ENCODE data around the gene KITLG. TPM values are rescaled to one million over a fixed set of nuclear protein-coding genes. Genes with fewer than 3 reads are reported as not detected.
"Not testable (repeated sequence)": the region's sequence is repeated elsewhere in the genome, so short reads cannot be mapped to it uniquely, and the experiment has no call there.

Gene KITLG
- total RNA-seq, 1 experiment from 2014 or later, result 9.5 TPM

DNA sequence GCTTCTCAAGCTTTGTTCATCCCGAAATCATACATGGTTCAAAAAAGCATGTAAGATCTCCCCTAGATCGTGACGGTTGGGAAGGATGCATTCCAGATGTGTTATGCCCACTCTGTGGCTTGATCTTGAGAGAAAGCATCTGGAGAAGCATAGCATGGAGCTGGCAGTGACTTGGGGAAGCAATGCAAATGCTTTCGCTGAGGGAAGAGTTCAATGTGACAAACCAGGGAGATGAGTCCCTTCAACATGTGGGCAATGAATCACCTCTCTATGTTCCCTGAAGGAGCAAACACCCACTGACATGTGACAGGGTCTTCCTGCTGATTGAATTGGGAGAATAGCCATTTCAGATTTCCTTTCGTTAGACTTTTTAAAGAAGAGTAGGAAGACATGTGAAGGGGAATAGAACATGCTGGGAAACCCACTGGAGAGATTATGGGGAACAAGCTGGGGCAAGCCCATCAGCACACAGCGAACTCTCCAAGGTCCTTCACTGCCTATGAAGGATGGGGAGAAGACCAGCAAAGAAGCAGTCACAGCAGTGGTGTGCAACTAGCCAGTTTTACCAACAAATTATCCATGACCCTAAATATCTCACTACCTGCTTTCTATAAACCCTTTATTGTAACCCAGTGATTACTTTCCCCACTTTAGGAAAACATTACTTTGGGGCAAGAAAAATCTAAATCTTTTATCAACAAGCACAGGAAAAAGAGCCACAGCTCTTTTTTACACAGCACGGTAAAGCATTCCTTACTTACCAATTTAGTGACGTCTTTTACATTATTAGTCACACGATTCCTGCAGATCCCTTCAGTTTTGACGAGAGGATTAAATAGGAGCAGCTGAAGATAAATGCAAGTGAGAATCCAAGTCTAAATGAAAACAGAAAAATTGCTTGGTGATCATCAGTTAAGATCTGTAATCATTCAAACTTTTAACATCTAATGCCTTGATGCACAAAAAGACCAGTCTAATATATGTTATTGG is 35.0 kb downstream of the KITLG start:
- DNase-seq (ENCODE audit: low read depth), result peak; percentile 20

DNA sequence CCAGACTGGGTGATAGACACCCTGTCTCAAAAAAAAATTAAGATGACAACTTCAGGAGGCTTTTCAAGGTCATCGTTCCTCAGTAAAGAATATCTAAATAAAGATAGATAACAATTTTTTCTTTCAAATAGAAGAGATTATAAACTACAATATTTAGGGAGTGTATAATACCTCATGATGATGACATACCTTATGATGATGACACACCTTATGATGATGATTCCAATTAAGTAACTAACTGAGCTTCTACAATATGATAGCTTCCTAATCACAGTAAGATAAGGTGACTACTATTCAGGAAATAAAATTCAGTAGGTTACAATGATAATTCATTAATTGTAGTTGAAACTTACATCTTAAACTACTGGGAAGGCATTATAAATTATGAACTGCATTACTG is 40.4 kb downstream of the KITLG start:
- DNase-seq (ENCODE audit: low read depth), result no peak

DNA sequence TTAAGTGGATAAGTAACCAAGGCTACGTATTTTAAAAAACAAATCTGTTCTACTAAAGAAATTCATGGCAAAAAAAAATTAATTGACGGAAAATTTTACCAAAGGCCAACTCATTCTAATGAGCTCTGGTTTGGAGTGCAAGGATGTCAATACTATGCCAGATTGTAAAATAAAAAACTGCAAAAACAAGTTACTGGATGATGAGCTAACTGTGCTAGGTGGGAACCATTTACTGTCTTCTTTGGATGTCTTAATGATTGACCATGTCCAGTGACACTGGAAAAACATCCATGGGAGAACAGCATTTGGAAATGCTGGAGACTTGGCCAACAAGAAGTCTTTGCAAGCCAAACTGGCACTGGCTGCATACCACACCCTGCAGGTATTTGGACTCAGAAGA is 41.6 kb downstream of the KITLG start:
- no peak for DNase-seq (ENCODE audit: low read depth)

DNA sequence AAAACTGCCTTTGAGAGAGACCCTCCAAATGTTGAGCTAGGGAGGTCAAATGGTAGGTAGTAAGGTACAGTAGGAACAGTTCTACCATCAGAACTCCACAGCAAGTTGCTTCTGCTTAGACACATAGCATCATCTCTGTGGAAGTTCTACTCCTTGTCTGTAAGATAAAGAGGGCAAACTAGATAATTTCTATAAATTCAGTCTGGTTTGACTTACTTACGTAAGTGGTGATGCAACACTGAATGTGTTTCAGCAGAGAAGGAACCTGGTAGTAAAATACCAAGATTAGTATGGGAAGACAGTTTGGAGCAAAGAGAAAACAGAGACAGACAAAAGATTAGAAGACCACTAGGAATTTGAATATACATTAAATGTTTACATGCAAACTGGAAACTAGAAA is 42.0 kb downstream of the KITLG start:
- no peak for DNase-seq (ENCODE audit: low read depth)

DNA sequence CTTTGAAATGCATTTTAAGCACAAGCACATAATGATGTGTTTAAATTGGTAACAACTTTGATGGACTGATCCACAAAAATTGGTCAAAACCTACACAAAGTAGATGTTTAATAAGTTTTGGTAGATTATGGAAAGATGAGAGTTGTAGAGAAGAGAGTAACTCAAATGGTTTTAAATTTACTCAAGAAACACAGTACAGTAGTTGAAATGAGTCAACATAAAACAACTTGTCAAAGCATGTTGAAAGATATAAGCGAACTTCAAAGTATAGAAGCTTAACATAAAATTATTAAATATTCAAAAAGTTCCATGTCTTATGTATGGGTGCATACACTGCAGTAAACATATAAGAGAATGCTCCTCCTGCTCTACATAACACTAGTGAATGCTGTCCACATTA is 49.4 kb downstream of the KITLG start:
- no peak for DNase-seq (ENCODE audit: low read depth)

DNA sequence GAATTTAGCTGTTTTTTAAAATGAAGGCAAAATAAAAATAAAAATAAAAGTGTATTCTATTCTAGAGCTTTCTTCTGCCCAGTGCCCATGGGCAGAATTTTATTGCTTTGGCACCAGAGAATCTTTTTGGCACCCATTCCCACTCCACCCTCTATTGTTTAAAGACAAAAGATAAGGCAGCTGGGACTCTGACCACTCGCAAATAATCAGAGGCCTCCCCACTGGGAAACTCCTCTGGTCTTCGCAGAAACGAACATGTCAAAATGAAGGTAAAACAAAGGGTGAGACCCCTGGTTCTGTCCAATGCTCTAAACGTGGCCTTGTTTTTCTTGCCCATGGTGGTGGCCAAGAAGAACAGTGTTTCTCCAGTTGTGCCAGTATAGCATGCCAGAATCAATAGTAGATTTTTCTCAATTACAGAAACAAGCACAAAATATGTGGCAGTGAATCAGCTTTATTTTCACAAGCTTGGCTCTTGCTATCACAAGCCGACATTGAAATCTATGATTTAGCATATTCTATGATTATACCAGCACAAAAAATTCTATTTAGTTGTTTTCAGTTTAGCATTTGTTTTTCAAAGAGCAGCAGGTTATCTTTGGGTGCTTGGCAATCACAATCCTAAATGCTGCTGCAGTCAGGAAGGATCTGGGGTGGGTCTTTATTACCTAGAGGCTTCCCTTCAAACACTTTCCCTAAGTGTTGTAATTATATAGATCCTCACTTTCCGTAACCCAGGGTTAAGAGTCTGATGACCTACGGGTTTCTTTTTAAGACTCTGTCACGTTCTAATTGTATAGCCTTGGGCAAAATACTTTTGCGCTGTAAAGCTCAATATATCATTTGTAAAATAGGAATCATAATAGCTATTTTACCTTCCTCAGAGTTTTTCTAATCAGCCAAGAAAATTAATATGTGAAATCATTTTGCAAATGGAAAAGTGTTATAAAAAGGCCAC is 50.5 kb downstream of the KITLG start:
- DNase-seq (ENCODE audit: low read depth), result no peak

DNA sequence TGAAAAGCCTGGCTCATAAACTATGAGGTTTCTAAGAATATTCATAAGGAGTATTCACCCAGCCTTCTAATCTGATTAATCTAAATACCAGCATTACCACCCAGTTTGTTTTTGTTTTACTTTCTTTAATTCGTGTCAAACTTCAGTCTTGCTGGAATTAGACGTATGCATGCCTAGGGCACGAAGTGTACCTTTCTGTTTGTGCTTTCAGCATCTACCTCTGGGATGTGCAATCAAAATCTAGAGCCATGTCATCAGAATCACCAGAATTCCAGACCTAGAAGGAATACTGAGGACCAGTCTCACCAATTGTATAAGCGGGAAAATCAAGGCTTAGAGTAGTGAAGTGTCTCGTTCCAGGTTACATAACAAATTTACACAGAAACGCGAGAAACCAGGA is 57.3 kb downstream of the KITLG start:
- DNase-seq (ENCODE audit: low read depth), result no peak

DNA sequence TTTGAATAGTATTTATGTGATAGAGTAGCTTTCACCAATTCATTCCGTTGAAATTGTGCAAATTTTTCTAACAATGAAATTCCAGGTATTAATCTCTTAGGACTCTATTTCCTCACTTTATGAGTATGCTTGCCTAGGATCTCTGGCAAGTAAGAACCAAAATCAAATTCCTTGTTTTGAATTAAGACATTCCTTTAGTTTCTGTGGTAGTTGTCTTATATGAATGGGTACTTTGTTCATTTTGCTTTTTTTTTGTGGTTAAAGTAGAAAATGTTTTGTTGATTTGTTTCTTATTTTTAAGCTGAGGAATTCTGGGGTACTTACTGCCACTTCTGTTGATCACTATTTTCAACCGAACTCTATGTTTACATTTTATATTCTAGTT is 59.8 kb downstream of the KITLG start:
- no peak for DNase-seq (ENCODE audit: low read depth)

DNA sequence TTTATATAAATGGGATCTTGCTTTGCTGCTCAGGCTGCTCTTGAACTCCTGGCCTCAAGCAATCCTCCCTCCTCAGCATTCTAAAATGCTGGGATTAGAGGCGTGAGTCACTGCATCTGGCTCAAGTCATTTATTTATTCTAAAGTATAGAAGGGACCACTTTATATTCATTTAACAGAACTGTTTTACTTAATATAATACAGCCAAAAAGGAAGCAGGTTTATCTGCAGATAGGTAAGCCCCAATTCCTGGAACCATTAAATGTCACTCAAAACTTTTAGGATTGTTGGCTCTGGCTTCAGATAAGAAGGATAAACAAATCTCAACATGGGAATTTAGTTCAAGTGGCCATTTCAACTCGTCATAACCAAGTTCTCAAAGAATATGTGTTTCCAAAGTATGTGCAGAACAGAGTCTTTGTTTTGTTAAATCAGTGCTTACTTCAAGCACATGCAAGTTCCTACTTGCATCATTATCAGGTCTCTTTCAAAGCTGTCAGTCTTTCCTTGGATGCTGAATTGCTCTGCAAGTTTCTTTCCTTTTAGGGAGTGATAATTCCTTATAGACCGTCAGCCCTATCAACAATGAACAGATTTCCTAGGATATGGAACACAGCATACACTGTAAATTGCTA is 60.4 kb downstream of the KITLG start:
- no peak for DNase-seq (ENCODE audit: low read depth)

DNA sequence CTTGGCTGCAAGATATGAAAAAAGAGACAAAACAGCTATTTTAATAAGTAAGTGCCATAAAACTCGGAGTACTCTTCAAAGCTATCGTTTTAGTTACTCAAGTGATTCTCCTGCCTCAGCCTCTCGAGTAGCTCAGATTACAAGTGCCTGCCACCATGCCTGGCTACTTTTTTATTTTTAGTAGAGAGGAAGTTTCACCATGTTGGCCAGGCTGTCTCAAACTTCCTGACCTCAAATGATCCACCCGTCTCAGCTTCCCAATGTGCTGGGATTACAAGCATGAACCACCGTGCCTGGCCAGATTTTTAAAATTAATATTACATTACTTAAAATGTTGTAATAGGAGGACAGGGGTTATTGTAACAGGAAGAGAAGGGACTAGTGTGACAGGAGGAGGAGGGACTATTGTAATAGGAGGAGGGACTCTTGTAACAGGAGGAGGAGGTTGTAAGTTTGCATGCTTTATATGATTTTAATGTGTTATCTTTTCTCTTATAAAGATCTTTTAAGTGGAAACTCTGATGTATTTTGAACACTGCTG is 61.3 kb downstream of the KITLG start:
- no peak for DNase-seq (ENCODE audit: low read depth)

DNA sequence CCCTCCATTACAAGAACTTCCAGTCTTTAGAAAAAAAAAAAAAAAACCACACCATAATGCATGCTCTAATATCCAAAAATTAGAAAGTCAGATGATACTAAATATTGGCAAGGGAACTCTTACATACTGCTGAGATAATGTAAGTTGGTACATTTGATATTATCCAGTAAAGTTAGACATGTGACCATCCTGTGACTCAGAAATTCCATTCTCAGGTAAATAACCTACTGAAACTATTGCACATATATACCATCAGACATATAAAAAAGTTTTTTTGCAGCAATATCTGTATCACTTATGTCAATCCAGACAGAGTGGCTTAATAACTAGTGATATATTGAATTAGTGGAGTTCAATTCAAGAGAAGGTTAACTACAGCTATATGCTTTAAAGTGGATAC is 63.5 kb downstream of the KITLG start:
- no peak for DNase-seq (ENCODE audit: low read depth)

DNA sequence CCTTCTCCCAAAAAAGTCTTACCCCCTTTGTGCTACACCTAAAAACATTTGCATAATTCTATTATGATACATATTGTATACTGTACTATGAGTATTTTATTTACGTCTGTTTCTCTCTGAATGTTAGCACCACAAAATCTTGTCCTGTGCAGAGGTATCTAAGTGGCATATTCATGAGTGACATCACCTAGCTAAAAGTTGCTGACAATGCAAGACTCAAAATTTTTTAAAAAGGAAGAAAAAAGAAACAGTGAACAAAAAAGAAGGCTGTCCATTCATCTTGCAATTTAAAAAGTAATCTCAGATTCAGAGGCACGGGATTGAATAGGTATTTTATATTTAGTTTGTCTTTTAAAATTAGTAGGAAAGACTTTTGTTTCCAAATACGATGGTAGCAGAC is 69.4 kb downstream of the KITLG start:
- DNase-seq (ENCODE audit: low read depth), result no peak

DNA sequence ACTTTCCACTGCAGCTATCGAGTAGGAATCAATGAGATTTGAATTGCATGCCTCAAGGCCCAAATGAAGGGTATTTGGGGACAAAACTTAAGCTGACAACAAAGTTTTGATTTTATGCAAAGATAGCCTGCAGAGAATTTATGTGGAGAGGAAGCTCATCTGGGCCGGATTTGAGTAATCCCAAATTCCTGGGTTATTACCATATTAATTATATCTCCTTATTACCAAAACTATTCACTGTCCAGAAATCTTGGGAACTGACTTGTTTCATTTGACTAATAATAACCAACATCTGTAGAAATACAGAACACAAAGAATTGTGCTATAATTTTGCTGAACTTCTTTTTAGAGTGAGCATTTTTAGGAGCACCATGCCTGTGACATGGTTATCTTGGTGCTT is 70.4 kb downstream of the KITLG start:
- no peak for DNase-seq (ENCODE audit: low read depth)

DNA sequence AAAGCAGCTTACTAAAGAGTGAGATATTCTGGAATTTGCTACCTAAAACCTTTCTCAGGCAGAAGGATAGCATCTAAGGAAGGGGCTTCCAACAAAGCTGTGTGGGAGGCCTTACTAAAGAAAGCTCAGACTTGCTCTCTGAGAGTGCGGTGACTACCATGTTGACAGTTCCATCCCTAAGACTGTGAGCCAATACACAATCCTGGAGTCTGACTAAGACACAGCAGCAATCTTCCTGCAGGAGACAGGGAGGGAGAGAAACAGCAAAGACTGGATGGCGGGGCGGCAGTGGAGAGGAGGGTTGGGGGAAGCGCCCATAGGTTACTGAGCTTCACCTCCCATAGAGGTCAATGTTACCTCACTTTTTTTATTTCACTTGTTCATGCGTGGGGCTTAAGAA is 70.9 kb downstream of the KITLG start:
- no peak for DNase-seq (ENCODE audit: low read depth)

DNA sequence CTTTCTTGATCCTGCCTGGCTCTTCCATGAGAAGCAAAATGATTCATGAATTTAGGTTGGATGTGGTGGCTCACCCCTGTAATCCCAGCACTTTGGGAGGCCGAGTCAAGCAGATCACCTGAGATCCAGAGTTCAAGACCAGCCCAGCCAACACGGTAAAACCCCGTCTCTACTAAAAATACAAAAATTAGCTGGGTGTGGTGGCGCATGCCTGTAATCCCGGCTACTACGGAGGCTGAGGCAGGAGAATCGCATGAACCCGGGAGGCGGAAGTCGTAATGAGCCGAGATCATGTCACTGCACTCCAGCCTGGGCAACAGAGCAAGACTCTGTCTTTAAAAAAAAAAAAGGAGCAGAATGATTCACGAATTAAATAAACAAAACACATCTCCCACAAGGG is 72.4 kb downstream of the KITLG start:
- DNase-seq (ENCODE audit: low read depth), result not testable (repeated sequence)

DNA sequence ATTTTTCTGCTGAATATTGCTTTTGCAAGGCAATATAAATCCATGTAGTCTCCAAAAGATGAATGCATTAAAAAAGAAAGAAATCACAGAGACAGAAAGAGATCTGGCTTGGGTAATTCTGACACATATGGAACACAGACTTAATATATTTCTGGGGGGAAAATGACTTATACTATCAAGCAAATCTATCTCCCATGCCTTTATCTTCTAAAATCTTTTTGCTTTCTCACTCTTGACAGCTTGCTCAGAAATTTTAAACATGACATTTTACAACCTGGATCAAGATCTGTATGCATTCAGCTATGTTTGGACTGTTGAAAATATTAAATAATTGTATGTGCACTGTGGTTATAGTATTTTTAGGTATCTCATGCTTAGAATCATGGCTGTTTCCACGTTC is 73.0 kb downstream of the KITLG start:
- DNase-seq (ENCODE audit: low read depth), result no peak

DNA sequence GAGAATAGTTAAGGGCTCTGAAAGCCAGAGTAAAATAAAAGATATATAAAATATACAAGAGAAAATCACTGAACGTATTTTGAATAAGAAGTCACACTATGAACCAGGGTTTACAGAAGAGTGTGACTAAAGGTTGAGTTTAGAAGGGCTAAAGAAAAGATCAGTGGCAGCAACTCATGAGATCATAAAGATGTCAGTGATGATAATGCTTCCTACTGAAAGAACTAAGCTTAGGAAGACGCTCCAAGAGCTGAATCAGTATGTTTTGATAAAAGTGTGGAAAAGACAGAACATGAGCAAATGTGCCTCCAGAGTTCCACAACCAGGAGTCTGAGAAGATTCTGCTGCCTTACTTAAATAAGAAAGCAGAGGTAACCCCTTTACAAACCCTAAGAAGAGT is 74.6 kb downstream of the KITLG start:
- DNase-seq (ENCODE audit: low read depth), result no peak

DNA sequence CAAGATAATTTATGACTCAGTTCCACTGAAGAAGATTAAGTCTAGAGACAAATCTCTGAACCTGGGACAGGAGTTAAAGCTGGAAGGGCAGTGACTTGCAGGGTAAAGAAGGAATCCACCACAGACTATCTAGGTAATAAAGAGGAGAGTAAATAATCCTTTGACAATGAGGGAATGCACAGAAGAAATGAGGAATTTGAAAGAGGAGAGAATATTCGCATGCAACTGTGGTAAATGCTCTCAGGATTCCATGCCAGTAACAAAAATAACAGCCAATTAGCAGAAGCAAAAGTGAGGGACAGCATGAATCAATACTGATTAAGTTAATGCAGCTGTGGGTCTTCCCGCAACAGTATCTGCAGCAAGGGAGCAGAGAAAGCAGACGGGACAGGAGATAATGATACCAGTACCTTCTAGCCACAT is 77.0 kb downstream of the KITLG start:
- DNase-seq (ENCODE audit: low read depth), result no peak

DNA sequence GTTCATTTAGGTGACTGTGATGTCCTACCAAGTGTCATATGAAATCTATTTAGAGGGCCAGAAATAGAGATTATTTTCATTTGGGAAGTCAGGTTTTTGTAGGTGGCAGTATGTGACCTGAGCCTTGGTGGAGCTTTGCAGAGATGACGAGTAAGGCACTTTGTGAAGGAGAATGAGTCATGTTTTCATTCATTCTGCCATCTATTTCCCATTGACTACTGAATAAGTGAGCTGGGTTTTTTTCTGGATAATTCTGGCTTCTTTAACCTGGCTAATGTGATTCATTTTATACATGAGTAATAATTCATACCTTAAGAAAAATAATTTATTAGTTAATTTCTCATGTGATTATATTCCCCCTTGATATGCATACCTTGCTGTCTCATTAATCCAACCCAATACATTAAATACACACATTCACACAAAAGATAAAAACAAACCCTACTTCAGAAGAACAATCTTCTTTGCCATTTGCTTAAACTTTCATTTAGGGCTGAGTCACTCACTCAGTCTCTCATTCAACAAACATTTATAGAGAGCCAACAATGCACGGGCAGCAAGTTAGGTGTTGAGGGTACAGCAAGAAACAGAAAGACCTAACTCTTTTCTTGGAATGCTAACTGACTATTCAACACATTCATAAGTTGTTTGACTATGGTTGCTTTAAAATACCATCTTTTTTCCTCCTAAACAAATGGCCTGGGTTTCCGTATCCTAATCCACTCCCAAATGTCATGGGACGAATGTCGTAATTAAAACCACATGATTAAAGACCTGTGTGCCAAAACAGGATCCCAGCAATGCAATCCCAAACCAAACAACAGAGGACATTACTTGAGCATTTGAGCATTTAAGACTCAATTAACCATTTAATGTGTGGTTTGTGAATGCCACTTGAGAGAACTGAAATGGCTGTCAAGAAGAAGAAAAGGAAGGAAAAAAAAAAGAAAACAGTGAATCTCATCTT is 78.0 kb downstream of the KITLG start:
- peak; percentile 58 for DNase-seq (ENCODE audit: low read depth)

DNA sequence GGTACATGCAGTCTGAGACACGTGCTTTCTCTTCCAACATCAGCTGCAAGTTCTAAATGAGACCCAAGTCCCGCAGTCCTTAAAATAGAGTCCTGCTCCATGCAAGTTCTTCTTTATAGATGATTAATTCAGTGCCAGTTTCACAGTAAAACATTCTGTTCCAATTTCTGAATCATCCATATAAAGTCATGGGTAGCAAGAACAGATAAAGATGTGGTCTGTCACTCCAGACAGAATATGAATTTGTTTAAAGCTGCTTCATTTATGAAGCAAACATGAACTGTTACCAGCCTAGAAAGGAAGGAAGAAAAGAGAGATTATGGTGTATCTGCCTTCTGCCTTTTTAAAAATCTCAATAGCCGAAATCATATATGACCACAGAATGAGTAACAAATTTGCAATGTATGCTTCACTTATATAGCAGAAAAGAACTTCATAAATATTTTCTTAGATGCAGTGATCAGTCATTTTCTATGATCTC is 83.3 kb downstream of the KITLG start:
- DNase-seq (ENCODE audit: low read depth), result no peak
